ENCODE measurements around the gene CUBN. TPM values are rescaled to one million over a fixed set of nuclear protein-coding genes. Genes with fewer than 3 reads are reported as not detected.
A peak's percentile ranks its signal among the peaks of the same experiment; 100 is the strongest.
"Not testable (repeated sequence)": the region's sequence is repeated elsewhere in the genome, so short reads cannot be mapped to it uniquely, and the experiment has no call there.

The CUBN gene
- polyA plus RNA-seq, 4 donors: 0.18 to 161 TPM; not detected in 2

DNA sequence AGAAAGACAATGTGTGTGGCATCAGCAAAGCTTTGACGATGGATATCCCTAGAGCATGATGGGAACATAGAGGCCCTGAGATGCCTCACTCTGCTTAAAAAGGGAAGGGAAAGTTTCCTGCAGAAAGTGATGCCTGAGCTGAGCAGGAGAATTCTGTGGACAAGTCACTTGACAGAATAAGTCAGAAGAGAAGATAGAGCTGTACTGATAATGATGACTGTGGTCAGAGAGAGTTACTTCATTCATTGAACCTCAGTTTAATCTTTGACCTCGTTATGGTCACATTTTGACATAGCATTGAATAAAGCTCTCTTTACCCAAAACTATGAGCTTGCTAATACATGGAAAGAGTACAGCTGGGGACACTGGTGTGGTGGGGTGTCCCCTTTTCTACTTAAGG is 7.6 kb downstream of the CUBN start:
- DNase-seq (no peak), FAIRE-seq (no peak)
- Histone ChIP-seq H3K4me3 (ENCODE audit: low read depth in 1 of 3, low read length in 3 of 3) (no peak overlapping the region), H3K27ac (ENCODE audit: low read depth in 1 of 3, low read length in 2 of 3) (peak overlapping the region in 1 of 3 donors; percentile 69), H3K36me3 (ENCODE audit: control insufficient read depth in 3 of 3, insufficient read depth in 2 of 3, low read depth in 1 of 3, low read length in 3 of 3) (peaks cover 0 to 12% (median 0%) of the 10 kb centered on the region in 3 donors), H3K9me3 (ENCODE audit: control insufficient read depth in 2 of 2, insufficient read depth in 1 of 2, low read depth in 1 of 2, low read length in 1 of 2) (no peaks in the 10 kb centered on the region), H3K27me3 (ENCODE audit: control insufficient read depth in 3 of 3, insufficient read depth in 3 of 3, low read length in 3 of 3) (no peaks in the 10 kb centered on the region), H3K4me1 (ENCODE audit: control insufficient read depth in 3 of 3, insufficient read depth in 2 of 3, low read depth in 1 of 3, low read length in 2 of 3) (peaks cover 0 to 57% (median 2%) of the 10 kb centered on the region in 3 donors)
- WGBS, 3 donors: 86 to 93% (median 87%) methylated on average over 2 of the region's 2 CpGs

DNA sequence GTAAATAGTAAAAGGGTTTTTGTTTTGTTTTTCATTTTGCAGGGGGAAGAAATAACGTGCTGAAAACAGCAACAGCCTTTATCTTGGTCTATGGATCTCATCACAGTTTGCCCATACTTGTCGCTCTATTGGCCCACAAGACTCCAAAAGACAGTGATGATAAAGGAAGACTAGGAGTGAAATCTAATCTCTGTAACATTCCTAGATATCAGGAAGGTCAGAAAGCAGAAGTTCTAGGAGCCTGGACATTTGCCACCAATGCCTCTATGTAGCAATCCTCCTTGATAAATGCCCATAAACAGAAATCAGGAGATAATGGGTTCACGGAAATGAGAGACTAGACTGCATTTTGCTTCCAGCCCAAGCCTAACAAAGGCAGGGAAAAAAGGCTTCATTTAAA is 8.9 kb downstream of the CUBN start:
- Histone ChIP-seq H3K4me1 (ENCODE audit: control insufficient read depth in 3 of 3, insufficient read depth in 2 of 3, low read depth in 1 of 3, low read length in 2 of 3) (peaks cover 0 to 64% (median 3%) of the 10 kb centered on the region in 3 donors), H3K36me3 (ENCODE audit: control insufficient read depth in 3 of 3, insufficient read depth in 2 of 3, low read depth in 1 of 3, low read length in 3 of 3) (peaks cover 0 to 14% (median 0%) of the 10 kb centered on the region in 3 donors), H3K9me3 (ENCODE audit: control insufficient read depth in 2 of 2, insufficient read depth in 1 of 2, low read depth in 1 of 2, low read length in 1 of 2) (no peaks in the 10 kb centered on the region), H3K27me3 (ENCODE audit: control insufficient read depth in 3 of 3, insufficient read depth in 3 of 3, low read length in 3 of 3) (no peaks in the 10 kb centered on the region), H3K4me3 (ENCODE audit: low read depth in 1 of 3, low read length in 3 of 3) (no peak overlapping the region), H3K27ac (ENCODE audit: low read depth in 1 of 3, low read length in 2 of 3) (peak overlapping the region in 1 of 3 donors; percentile 50)
- WGBS, 3 donors: 30 to 59% (median 49%) methylated on average over 3 of the region's 3 CpGs
- DNase-seq (peak; percentile 32 to 55), FAIRE-seq (no peak)

DNA sequence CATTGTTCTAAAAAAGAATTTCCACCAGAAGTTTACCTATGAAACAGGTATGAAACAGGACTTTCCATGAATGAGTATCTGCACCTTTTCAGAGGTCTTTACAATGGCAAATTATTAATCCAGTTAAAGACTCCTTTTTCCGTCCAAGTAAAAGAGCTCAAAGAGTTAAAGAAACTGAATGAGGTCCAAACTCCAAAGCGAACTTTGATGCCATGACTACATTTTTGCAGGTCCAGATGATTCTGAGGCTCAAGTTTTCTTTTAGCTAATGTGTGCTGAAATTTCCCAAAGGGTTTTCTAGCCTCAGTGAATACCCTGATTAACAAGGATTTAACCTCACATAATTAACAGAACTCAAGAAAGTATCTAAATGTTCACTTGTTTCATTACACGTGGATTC is 9.8 kb downstream of the CUBN start:
- Histone ChIP-seq H3K27me3 (ENCODE audit: control insufficient read depth in 3 of 3, insufficient read depth in 3 of 3, low read length in 3 of 3) (no peaks in the 10 kb centered on the region), H3K9me3 (ENCODE audit: control insufficient read depth in 2 of 2, insufficient read depth in 1 of 2, low read depth in 1 of 2, low read length in 1 of 2) (no peaks in the 10 kb centered on the region), H3K36me3 (ENCODE audit: control insufficient read depth in 3 of 3, insufficient read depth in 2 of 3, low read depth in 1 of 3, low read length in 3 of 3) (peaks cover 0 to 17% (median 0%) of the 10 kb centered on the region in 3 donors), H3K4me1 (ENCODE audit: control insufficient read depth in 3 of 3, insufficient read depth in 2 of 3, low read depth in 1 of 3, low read length in 2 of 3) (peaks cover 0 to 70% (median 6%) of the 10 kb centered on the region in 3 donors), H3K4me3 (ENCODE audit: low read depth in 1 of 3, low read length in 3 of 3) (no peak overlapping the region), H3K27ac (ENCODE audit: low read depth in 1 of 3, low read length in 2 of 3) (peak overlapping the region in 1 of 3 donors; percentile 50)
- no peak for FAIRE-seq
- WGBS, 3 donors: 35 to 63% (median 40%) methylated on average over 3 of the region's 3 CpGs
- peak in 1 of 2 donors; percentile 38 for DNase-seq

DNA sequence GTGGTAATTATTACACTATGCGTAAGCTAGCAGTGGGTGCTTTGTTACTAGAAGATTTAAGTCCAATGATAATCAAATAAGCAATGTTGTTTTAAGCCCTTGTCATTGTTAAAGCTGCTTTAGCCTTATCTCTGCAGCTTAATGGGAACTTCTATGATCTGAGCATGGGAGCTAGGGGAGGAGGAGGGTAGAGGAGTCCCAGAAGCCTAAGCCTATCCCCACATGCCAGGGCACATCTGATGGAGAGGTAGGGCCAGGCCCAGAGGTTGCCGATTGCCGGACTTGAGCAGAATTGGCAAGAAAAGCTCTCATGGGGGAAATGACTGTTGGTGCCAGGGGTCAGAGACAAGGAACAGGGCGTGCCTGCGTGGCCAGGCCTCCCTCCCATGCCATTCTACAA is 13.4 kb downstream of the CUBN start:
- H3K4me3 ChIP-seq (ENCODE audit: low read depth in 1 of 3, low read length in 3 of 3): no peak overlapping the region
- no peaks in the 10 kb centered on the region for H3K9me3 ChIP-seq (ENCODE audit: control insufficient read depth in 2 of 2, insufficient read depth in 1 of 2, low read depth in 1 of 2, low read length in 1 of 2)
- no peak for FAIRE-seq
- WGBS, 3 donors: 73 to 81% (median 77%) methylated on average over 5 of the region's 5 CpGs
- DNase-seq: no peak
- H3K36me3 ChIP-seq (ENCODE audit: control insufficient read depth in 3 of 3, insufficient read depth in 2 of 3, low read depth in 1 of 3, low read length in 3 of 3): peaks cover 0 to 21% (median 0%) of the 10 kb centered on the region in 3 donors
- H3K27me3 ChIP-seq (ENCODE audit: control insufficient read depth in 3 of 3, insufficient read depth in 3 of 3, low read length in 3 of 3): no peaks in the 10 kb centered on the region
- peaks cover 0 to 50% (median 4%) of the 10 kb centered on the region in 3 donors for H3K4me1 ChIP-seq (ENCODE audit: control insufficient read depth in 3 of 3, insufficient read depth in 2 of 3, low read depth in 1 of 3, low read length in 2 of 3)
- H3K27ac ChIP-seq (ENCODE audit: low read depth in 1 of 3, low read length in 2 of 3): peak overlapping the region in 1 of 3 donors; percentile 16

DNA sequence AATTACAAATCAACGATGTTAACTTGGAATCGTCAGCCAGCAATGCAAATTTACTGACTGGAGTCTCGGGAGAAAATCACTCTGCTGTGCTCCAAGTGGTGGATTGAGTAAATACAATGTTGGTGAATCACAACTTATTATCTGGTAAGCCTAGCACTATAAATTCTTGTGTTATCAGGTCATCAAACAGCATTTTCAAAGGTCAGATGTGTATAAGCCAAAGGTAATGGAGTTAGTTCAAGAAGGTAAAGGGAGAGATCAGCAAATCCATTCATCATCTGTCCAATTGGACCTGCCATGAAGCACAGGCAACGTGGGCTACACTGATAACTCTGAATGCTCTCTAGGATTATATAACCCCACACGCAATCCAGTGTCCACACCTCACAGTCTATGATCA is 13.9 kb downstream of the CUBN start:
- peaks cover 0 to 23% (median 0%) of the 10 kb centered on the region in 3 donors for H3K36me3 ChIP-seq (ENCODE audit: control insufficient read depth in 3 of 3, insufficient read depth in 2 of 3, low read depth in 1 of 3, low read length in 3 of 3)
- DNase-seq (peak; percentile 62 to 79), FAIRE-seq (no peak)
- peak overlapping the region in 1 of 3 donors; percentile 47 for H3K27ac ChIP-seq (ENCODE audit: low read depth in 1 of 3, low read length in 2 of 3)
- no peaks in the 10 kb centered on the region for H3K9me3 ChIP-seq (ENCODE audit: control insufficient read depth in 2 of 2, insufficient read depth in 1 of 2, low read depth in 1 of 2, low read length in 1 of 2)
- WGBS, 3 donors: 29 to 62% (median 48%) methylated on average over 5 of the region's 5 CpGs
- no peaks in the 10 kb centered on the region for H3K27me3 ChIP-seq (ENCODE audit: control insufficient read depth in 3 of 3, insufficient read depth in 3 of 3, low read length in 3 of 3)
- no peak overlapping the region for H3K4me3 ChIP-seq (ENCODE audit: low read depth in 1 of 3, low read length in 3 of 3)
- peaks cover 0 to 47% (median 4%) of the 10 kb centered on the region in 3 donors for H3K4me1 ChIP-seq (ENCODE audit: control insufficient read depth in 3 of 3, insufficient read depth in 2 of 3, low read depth in 1 of 3, low read length in 2 of 3)

DNA sequence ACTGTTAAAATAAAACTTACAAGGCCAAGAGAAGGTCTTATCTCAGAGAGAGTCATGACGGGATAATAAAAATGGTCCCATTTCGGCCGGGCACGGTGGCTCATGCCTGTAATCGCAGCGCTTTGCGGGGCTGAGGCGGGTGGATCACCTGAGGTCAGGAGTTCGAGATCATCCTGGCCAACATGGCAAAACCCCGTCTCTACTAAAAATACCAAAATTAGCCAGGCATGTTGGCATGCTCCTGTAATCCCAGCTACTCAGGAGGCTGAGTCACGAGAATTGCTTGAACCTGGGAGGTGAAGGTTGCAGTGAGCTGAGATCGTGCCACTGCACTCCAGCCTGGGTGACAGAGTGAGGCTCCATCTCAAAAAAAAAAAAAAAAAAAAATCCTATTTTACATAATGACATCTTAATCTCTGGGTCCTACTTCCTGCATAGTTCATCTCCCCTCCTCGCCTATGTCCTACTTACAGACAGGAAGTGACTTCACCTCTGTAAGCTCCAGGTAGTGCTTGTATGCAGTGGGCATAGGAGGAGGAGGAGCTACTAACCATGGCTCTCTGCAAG is 14.7 kb downstream of the CUBN start:
- H3K9me3 ChIP-seq (ENCODE audit: control insufficient read depth in 2 of 2, insufficient read depth in 1 of 2, low read depth in 1 of 2, low read length in 1 of 2); H3K27me3 ChIP-seq (ENCODE audit: control insufficient read depth in 3 of 3, insufficient read depth in 3 of 3, low read length in 3 of 3); FAIRE-seq; H3K4me3 ChIP-seq (ENCODE audit: low read depth in 1 of 3, low read length in 3 of 3): not testable (repeated sequence)
- peak overlapping the region in 1 of 3 donors; percentile 47 for H3K27ac ChIP-seq (ENCODE audit: low read depth in 1 of 3, low read length in 2 of 3)
- 83 to 90% (median 89%) methylated on average over 13 of the region's 13 CpGs for WGBS, 3 donors
- DNase-seq: peak in 1 of 2 donors; percentile 42
- peaks cover 0 to 27% (median 0%) of the 10 kb centered on the region in 3 donors for H3K36me3 ChIP-seq (ENCODE audit: control insufficient read depth in 3 of 3, insufficient read depth in 2 of 3, low read depth in 1 of 3, low read length in 3 of 3)
- peaks cover 0 to 41% (median 4%) of the 10 kb centered on the region in 3 donors for H3K4me1 ChIP-seq (ENCODE audit: control insufficient read depth in 3 of 3, insufficient read depth in 2 of 3, low read depth in 1 of 3, low read length in 2 of 3)

DNA sequence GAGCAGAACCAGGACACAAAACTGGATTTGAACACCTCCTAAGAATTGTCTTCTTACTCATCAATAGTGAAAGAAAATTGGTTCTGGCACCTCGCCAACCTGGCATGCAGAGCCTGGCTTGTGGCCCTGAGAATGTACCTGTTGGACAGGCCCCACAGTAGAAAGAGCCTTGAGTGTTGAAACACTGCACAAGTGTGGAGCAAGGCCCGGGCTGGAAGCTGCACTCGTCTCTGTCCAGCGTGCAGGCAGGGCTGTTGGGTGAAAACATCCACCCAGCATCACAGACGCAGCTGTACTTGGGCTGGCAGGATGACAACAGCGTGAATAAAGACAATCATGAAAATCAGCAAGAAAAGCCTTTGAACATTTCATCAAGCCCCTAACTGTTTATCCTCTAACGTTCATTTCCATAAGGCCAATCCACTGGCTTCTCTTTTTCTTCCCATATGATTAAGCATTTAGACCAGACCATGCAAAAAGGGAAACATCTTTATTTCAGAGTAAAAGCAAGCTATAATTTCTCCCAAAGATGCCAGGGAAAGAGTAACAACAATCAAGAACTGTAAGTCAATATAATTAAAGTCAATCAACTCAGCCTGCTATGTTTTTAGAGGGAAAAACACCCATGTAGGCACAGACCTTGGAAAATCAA is 15.6 kb downstream of the CUBN start:
- no peak for FAIRE-seq
- Histone ChIP-seq H3K27ac (ENCODE audit: low read depth in 1 of 3, low read length in 2 of 3) (no peak overlapping the region), H3K4me1 (ENCODE audit: control insufficient read depth in 3 of 3, insufficient read depth in 2 of 3, low read depth in 1 of 3, low read length in 2 of 3) (peaks cover 0 to 32% (median 4%) of the 10 kb centered on the region in 3 donors), H3K27me3 (ENCODE audit: control insufficient read depth in 3 of 3, insufficient read depth in 3 of 3, low read length in 3 of 3) (no peaks in the 10 kb centered on the region), H3K4me3 (ENCODE audit: low read depth in 1 of 3, low read length in 3 of 3) (no peak overlapping the region), H3K36me3 (ENCODE audit: control insufficient read depth in 3 of 3, insufficient read depth in 2 of 3, low read depth in 1 of 3, low read length in 3 of 3) (peaks cover 0 to 27% (median 0%) of the 10 kb centered on the region in 3 donors), H3K9me3 (ENCODE audit: control insufficient read depth in 2 of 2, insufficient read depth in 1 of 2, low read depth in 1 of 2, low read length in 1 of 2) (no peaks in the 10 kb centered on the region)
- 61 to 71% (median 66%) methylated on average over 7 of the region's 7 CpGs for WGBS, 3 donors
- peak in 1 of 2 donors; percentile 23 for DNase-seq

DNA sequence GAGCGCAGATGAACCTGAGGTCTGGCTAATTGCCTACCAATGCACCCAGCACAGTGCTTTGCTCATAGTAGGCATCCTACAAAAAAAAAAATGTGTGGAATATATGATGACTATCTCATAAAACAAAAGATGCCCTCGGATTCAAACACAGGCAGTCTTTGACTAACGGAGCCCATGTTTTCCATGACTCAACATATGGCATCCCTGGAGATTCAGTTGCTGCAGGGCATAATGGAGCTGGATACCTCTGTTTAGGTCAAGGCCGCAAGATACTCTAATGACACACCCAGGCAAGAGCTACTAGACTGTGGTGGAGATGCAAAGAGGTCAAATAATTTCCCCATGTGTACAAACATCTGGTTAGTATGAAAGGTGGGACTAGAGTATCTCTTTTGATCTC is 16.3 kb downstream of the CUBN start:
- Histone ChIP-seq H3K9me3 (ENCODE audit: control insufficient read depth in 2 of 2, insufficient read depth in 1 of 2, low read depth in 1 of 2, low read length in 1 of 2) (no peaks in the 10 kb centered on the region), H3K27ac (ENCODE audit: low read depth in 1 of 3, low read length in 2 of 3) (no peak overlapping the region), H3K27me3 (ENCODE audit: control insufficient read depth in 3 of 3, insufficient read depth in 3 of 3, low read length in 3 of 3) (no peaks in the 10 kb centered on the region), H3K4me1 (ENCODE audit: control insufficient read depth in 3 of 3, insufficient read depth in 2 of 3, low read depth in 1 of 3, low read length in 2 of 3) (peaks cover 0 to 29% (median 4%) of the 10 kb centered on the region in 3 donors), H3K36me3 (ENCODE audit: control insufficient read depth in 3 of 3, insufficient read depth in 2 of 3, low read depth in 1 of 3, low read length in 3 of 3) (peaks cover 0 to 26% (median 0%) of the 10 kb centered on the region in 3 donors), H3K4me3 (ENCODE audit: low read depth in 1 of 3, low read length in 3 of 3) (no peak overlapping the region)
- FAIRE-seq (no peak), DNase-seq (no peak)
- WGBS, 3 donors: 96 to 97% (median 96%) methylated on average over 4 of the region's 4 CpGs
